RWPE2 (cell line): ENCODE measurements around the gene PLIN5.

Experiments used
- ATAC-seq: fragments of 200-7000 bp; cut with Tn5 transposase; 3 replicates; pipeline ENCODE4 v1.9.1; 2021; ENCODE audit warnings: low read depth
- DNase-seq: peaks from one replicate; pipeline ENCODE4 v3.0.0-alpha.2; 2020; ENCODE audit warnings: low spot score
- H3K27ac ChIP-seq: fragments of 450-650 bp; 2 replicates; pipeline ENCODE4 v1.5.1; 2017; ENCODE audit warnings: mild to moderate bottlenecking; ENCODE audit not compliant: poor library complexity, severe bottlenecking
- H3K27me3 ChIP-seq: fragments of 250-450 bp; sonication (Bioruptor Pico); 2 replicates; pipeline ENCODE4 v1.5.1; 2021; ENCODE audit warnings: mild to moderate bottlenecking, moderate library complexity; ENCODE audit not compliant: insufficient read depth, poor library complexity, severe bottlenecking
- H3K36me3 ChIP-seq: fragments of 250-450 bp; sonication (Bioruptor Pico); 2 replicates; pipeline ENCODE4 v1.5.1; 2020; ENCODE audit warnings: low read depth, mild to moderate bottlenecking, moderate library complexity
- H3K4me1 ChIP-seq: fragments of 250-450 bp; sonication (Bioruptor Pico); 2 replicates; pipeline ENCODE4 v1.5.1; 2021; ENCODE audit warnings: mild to moderate bottlenecking, moderate library complexity; ENCODE audit not compliant: insufficient read depth, poor library complexity, severe bottlenecking
- H3K4me3 ChIP-seq: fragments of 250-450 bp; sonication (Bioruptor Pico); 2 replicates; pipeline ENCODE4 v1.5.1; 2021; ENCODE audit warnings: mild to moderate bottlenecking, moderate library complexity; ENCODE audit not compliant: severe bottlenecking
- H3K9me3 ChIP-seq: fragments of 250-450 bp; sonication (Bioruptor Pico); 2 replicates; pipeline ENCODE4 v1.5.1; 2021; ENCODE audit warnings: mild to moderate bottlenecking, moderate library complexity; ENCODE audit not compliant: severe bottlenecking
- CTCF ChIP-seq: fragments of 450-650 bp; IDR thresholded peaks from one replicate; pipeline ENCODE4 v1.5.1; 2017; ENCODE audit warnings: mild to moderate bottlenecking, moderate library complexity; ENCODE audit not compliant: poor library complexity, severe bottlenecking

The PLIN5 gene

GRCh38 chr19:4512070-4512469 is 23.0 kb downstream of the PLIN5 start:
- Histone ChIP-seq H3K4me1 (no peaks in the 10 kb centered on the region), H3K27ac (no peak overlapping the region), H3K4me3 (no peak overlapping the region), H3K27me3 (no peaks in the 10 kb centered on the region), H3K9me3 (no peaks in the 10 kb centered on the region), H3K36me3 (no peaks in the 10 kb centered on the region)
- TF ChIP-seq CTCF, result no peak
- DNase-seq (no peak), ATAC-seq (no peak)

- Histone ChIP-seq H3K27me3 (no peaks in the 10 kb centered on the region), H3K4me1 (no peaks in the 10 kb centered on the region), H3K36me3 (no peaks in the 10 kb centered on the region), H3K9me3 (no peaks in the 10 kb centered on the region), H3K4me3 (no peak overlapping the region), H3K27ac (no peak overlapping the region)
- DNase-seq (no peak), ATAC-seq (no peak; the same call in 2 of the 3 replicates)
- no peak for TF ChIP-seq CTCF
Measured at GRCh38 chr19:4511300-4512054, 23.5 kb downstream of the PLIN5 start.

DNA sequence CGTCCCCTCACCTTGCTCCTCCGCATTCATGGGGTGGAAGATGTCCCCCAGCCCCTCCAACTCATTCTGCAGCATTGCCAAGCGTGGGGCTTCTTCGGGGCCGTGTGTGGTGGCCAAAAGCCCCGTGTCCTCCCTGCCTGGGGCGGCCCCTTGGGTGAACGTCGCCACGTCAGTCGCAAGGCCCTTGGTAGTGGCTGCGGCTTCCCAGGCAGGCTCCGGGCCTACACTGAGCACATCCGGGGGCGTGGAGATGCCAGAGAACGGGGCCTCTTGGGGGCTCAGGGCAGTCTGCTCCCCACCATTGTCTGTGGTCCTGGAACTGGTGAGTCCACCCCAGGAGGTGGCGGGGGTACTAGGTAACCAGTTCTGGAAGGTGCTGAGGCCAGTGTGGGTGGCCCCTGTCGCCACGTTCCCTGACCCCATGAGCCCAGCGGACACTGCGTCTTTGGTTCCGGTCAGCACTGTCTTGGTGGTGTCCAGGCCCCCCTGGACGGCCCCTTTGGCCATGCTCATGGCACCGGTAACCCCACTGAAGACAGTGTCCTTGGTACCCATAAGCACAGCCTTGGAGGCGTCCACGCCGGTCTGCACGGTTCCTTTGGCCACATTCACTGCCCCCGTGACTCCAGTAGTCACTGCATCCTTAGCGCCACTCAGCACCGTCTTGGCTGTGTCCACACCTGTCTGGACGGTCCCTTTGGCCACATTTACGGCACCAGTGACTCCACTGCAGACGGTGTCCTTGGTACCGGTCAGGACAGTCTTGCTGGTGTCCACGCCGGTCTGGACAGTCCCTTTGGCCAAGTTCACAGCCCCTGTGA is 24.4 kb downstream of the PLIN5 start:
- no peak for TF ChIP-seq CTCF
- ATAC-seq, result no peak
- no peak overlapping the region for H3K4me3 ChIP-seq
- no peak overlapping the region for H3K27ac ChIP-seq
- no peaks in the 10 kb centered on the region for H3K36me3 ChIP-seq
- no peaks in the 10 kb centered on the region for H3K27me3 ChIP-seq
- no peaks in the 10 kb centered on the region for H3K9me3 ChIP-seq
- DNase-seq, result no peak
- H3K4me1 ChIP-seq, result no peaks in the 10 kb centered on the region

- no peaks in the 10 kb centered on the region for H3K9me3 ChIP-seq
- no peak for TF ChIP-seq CTCF
- ATAC-seq, result no peak
Measured at GRCh38 chr19:4508698-4509097, 26.3 kb downstream of the PLIN5 start.

GRCh38 chr19:4507804-4508203 is 27.2 kb downstream of the PLIN5 start:
- DNase-seq (no peak), ATAC-seq (no peak)
- no peak for TF ChIP-seq CTCF
- Histone ChIP-seq H3K27me3 (no peaks in the 10 kb centered on the region), H3K9me3 (no peaks in the 10 kb centered on the region), H3K36me3 (no peaks in the 10 kb centered on the region), H3K27ac (no peak overlapping the region), H3K4me3 (no peak overlapping the region), H3K4me1 (no peaks in the 10 kb centered on the region)

More at GRCh38 chr19:4508698-4509097, 26.3 kb downstream of the PLIN5 start:
- Histone ChIP-seq H3K36me3 (no peaks in the 10 kb centered on the region), H3K27ac (no peak overlapping the region), H3K27me3 (no peaks in the 10 kb centered on the region), H3K4me3 (no peak overlapping the region), H3K4me1 (no peaks in the 10 kb centered on the region)
- DNase-seq, result no peak
